K562 treated with DMSO at 1 percent for 48 hours (cell line): ENCODE results near the gene BOD1. TPM values are rescaled to one million over a fixed set of nuclear protein-coding genes. Genes with fewer than 3 reads are reported as not detected.

Source experiments
- total RNA-seq: library from RNA; unstranded; fragments of 300-600 nt; gene quantifications from 2 replicates; pipeline ENCODE4 v1.2.3, GENCODE V29; 2022; ENCODE audit warnings: low replicate concordance; ENCODE audit errors: extremely low read depth

BOD1 gene
- not detected in 2 replicates for total RNA-seq

GRCh38 chr5:173616577-173617118 is at the start of gene BOD1:
BOD1 (minus strand) TSS chr5:173616650; CDS start chr5:173616436, 214 bp downstream.

